ENCODE measurements around the gene RAP2A.

RAP2A gene

DNA sequence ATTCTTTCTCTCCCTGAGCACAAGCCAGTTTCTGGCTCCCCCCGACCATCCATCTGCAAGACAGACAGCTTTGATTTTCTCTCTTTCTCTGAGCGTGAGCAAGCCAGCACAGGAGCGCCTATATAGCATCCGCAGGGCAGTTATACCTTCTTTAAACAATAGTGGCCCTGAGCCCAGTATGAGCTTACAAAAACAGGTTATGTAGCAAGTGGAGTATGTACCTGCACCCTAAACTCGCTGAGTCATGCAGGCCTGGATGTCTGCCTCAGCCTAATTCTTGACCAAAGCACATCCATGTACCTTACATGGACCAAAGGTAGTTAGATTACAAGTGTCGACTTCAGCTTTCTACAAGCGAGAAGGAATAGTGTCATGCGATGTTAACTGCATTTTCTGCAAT lies 61.7 kb downstream of the RAP2A start:
- no peak for ATAC-seq

DNA sequence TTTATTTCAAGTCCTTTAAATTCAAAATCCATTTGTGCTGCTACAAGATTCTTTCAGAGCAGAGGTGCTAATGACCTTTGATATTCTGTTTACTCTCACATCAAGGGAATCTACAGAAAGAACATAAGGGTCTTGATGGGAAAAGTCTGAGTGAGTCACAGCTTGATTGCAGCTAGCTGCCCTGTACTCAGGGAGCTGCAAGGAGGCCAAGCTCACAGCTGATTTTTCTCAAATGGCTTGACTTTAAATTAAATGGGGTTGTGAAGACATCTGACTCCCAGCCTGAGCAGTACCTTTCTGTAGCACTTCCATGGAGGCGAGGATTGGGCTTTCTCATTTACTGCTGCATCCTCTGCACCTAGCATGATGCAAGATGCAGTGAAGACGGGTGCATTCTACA lies 62.5 kb downstream of the RAP2A start:
- ATAC-seq: no peak

DNA sequence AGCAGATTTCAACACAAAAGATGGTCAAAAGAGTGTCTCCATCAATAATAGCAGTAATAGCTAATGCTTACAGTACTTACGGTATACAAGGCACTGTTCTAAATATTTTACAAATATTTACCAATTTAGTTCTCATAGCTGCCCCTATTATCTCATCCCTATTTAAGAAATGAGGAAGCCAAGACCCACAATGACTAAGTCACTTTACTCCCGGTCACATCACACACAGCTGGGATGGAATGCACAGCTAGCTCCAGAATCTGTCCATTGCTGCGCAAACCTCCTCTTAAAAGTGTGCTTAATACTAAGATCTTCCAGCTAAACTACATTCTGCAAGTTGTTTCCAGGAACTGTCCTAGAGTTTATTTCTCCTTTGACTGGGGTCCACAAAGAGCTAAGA lies 63.4 kb downstream of the RAP2A start:
- no peak for ATAC-seq

DNA sequence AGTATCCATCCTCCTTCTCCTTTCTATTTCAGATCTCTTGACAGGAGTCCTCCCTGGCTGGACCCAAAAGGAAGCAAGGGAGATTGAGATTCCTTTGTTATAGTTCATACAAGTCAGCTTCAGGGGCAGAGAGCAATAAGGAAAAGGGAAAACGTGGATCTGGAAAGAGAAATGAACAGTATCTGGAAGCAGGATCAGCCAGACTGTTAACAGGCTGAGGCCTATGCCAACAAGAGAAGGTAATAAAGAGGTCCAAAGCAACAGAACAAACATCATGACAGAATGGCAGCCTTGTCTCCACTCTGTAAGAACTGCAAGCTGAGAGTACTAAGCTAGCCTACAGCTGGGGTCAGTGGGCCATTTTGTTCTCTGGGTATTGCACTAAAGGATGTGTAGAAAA lies 64.5 kb downstream of the RAP2A start:
- no peak for ATAC-seq

DNA sequence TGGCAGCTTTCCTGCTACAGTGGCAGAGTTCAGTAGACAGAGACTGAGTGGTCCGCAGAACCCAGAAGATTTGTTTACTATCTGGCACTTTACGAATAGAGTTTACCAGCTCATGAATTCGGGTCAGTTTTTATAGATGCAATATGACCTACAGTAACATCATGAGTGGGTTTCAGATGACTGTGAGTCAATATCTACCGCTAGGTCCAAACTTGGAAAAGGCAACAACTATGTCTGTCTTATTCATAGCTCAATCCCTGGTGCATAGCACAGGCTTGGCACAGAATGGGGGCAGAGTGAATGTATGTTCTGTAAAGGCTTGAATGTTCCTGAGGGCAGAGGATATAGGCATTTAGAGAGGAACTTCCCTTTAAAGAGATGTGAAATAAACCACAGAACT lies 65.2 kb downstream of the RAP2A start:
- ATAC-seq: no peak

DNA sequence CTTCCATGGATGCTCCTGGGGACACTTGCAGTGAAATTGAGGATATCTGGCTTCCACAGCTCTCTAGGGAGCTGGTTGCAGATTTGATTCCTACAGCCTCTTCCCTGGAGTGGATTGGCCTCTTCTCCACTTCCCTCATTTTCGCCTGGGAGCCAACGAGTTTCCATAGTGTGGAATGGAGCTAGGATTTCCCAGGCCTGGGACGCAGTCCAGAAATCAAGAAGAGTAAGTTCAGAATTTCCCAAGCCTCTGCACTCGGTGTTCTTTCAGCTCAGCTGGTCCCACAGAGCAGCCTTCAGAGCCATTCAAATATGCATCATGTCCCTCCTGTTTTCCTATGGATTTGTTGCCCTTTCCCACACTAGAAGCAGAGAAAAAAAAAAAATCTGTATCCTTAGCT lies 68.2 kb downstream of the RAP2A start:
- no peak for ATAC-seq

DNA sequence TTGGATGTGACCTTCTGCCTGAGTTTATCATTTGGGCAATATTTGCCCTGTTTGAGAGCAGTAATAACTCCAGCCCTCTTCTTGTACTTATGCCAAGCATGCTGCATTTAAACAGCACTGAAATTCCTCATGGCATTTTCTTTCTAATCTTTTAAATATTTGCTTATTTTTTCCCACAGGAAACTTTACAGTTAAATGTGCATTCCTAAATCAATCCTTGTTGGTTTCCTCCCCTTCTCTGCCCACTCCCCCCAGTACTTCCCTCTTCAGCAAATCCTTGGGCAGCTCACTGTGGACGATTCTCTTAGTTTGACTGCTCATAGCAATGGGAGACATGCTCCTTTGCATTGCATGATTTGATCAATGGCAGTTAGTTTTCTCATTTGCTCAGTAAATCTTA lies 68.7 kb downstream of the RAP2A start:
- ATAC-seq: no peak

DNA sequence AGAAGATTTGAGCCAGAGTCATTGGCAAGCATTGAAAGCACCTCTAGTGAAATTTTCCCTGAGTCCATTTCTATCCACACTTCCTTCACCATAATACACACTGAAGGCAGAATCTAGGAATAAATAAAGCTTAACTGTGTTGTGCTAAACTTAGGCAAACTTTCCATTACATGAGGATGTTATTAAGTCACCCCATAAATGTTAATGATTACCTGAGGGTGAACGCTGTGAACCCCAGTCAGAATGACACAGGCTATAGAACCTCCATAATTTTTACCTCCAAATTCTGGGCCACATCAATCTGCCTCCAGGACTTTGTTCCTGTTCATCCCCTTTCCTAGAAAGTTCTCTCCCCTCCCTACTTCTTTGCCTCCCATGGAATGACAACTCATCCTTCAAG lies 71.0 kb downstream of the RAP2A start:
- ATAC-seq: no peak

DNA sequence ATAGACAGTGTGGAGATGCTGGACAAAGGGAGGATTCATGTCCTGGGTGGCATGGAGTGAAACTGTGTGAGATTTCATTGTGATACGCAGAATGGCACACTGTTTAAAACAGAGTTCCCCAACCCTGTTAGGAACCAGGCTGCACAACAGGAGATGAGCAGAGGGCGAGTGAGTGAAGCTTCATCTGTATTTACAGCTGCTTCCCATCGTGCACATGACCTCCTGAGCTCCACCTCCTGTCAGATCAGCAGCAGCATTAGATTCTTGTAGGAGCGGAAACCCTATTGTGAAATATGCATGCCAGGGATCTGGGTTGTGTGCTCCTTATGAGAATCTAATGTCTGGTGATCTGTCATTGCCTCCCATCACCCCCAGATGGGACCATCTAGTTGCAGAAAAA lies 72.5 kb downstream of the RAP2A start:
- ATAC-seq: no peak

DNA sequence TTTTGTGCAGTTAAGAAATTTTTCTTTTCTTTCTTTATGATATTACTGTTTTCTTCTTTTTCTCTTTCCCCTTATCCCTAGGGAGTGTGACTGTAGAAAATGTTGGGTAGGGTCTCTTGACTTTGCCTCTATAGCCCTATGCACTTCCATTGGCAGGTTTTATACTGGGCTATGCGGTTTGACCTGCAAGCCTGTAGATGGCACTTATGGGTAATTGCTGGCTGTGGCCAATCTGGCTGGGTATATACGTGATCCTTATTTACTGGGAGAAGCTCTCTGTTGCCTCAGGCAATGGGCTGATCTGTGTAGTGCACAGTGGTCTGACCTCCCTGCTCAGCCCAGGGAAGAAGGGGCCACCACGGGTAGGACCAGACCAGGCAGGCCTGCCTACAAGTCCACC lies 78.8 kb downstream of the RAP2A start:
- ATAC-seq: no peak

DNA sequence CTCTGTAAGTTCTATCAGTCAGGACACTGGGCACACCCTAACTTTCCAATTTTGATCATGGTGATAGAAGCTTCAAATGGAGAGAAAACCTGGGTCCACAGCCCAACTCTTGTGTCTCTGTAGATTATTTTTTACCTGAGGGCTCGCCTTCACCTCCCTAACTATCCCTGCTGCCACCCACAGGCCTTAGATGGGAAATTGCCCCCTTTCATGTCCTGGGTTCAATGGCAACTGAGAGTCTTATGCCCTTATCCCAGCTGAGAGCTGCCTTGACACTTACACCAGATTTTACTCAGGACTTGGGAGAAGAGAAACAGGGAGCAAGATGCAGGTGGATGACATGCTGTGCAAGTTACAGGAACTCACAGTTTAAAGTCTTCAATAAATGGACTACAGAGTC lies 81.7 kb downstream of the RAP2A start:
- no peak for ATAC-seq

DNA sequence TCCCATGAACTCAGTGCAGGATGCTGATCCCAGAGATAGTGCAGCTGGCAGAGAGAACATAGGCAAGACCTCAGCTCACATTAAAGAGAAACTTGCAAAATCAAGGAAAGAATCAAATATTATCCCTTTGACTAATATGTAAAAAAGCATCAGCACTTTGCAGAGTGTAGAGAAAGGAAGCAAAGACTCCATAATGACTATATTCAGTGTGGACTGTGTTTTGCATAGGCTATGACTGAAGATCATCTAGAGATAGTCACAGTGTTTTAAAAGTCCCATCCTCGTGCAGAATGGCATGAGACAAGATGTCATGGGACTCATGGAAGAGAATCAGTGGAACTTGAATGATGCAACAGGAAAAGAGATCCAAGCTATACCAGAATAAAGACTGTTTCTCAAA lies 84.0 kb downstream of the RAP2A start:
- no peak for ATAC-seq
